K562 (cell line): ENCODE results near the gene BHLHE40. TPM values are rescaled to one million over a fixed set of nuclear protein-coding genes. Genes with fewer than 3 reads are reported as not detected.

Experiments used
- BRCA1 ChIP-seq, 2 experiments: fragments of 450-650 bp in 1 of 2; sonication (generic) in 1 of 2; formaldehyde crosslinking in 1 of 2; IDR thresholded peaks; 2 replicates each; pipeline versions ENCODE4 v1.5.0 to v1.6.1; 2017 to 2020; ENCODE audit warnings: mild to moderate bottlenecking in 1 of 2, missing genetic modification reagents in 1 of 2
- FIP1L1 ChIP-seq: fragments of 200-400 bp; formaldehyde crosslinking; IDR thresholded peaks from 2 replicates; pipeline ENCODE4 v1.6.1; 2018; ENCODE audit warnings: mild to moderate bottlenecking, low read depth, low read length; ENCODE audit not compliant: poor library complexity, severe bottlenecking
- HMG20B ChIP-seq: fragments of 250-450 bp; sonication (Bioruptor Pico); IDR thresholded peaks from 2 replicates; pipeline ENCODE4 v1.5.0; 2021; ENCODE audit warnings: mild to moderate bottlenecking
- ID3 ChIP-seq, 2 experiments: fragments of 250-450 bp in 1 of 2; fragments of 450-650 bp in 1 of 2; sonication (Bioruptor Pico) in 1 of 2; IDR thresholded peaks; 2 replicates each; pipeline versions ENCODE4 v1.6.1 to v1.8.0; 2016 to 2021; ENCODE audit warnings: mild to moderate bottlenecking in 2 of 2, moderate library complexity in 2 of 2, missing compliant biosample characterization in 1 of 2, missing genetic modification characterization in 1 of 2
- MCM2 ChIP-seq: fragments of 450-650 bp; IDR thresholded peaks from 2 replicates; pipeline ENCODE4 v1.6.1; 2017; ENCODE audit warnings: low read depth, mild to moderate bottlenecking
- MCM5 ChIP-seq: fragments of 450-650 bp; IDR thresholded peaks from 2 replicates; pipeline ENCODE4 v1.6.1; 2016; ENCODE audit warnings: low read depth
- NFE2L1 ChIP-seq: fragments of 450-650 bp; IDR thresholded peaks from 2 replicates; pipeline ENCODE4 v1.6.1; 2016; ENCODE audit warnings: missing genetic modification characterization, low read depth, mild to moderate bottlenecking, missing compliant biosample characterization, moderate library complexity, borderline replicate concordance
- NKRF ChIP-seq: fragments of 450-650 bp; IDR thresholded peaks from 2 replicates; pipeline ENCODE4 v1.6.1; 2016; ENCODE audit warnings: borderline replicate concordance
- NR2C2 ChIP-seq, 2 experiments: fragments of 200-800 bp in 1 of 2; sonication (Bioruptor generic) in 1 of 2; sonication (generic) in 1 of 2; formaldehyde crosslinking in 1 of 2; IDR thresholded peaks; 2 replicates each; pipeline versions ENCODE4 v1.6.1 to v1.8.0; 2016 to 2022; ENCODE audit warnings: mild to moderate bottlenecking in 1 of 2, missing compliant biosample characterization in 1 of 2, missing genetic modification characterization in 1 of 2, missing genetic modification reagents in 1 of 2
- RBM25 ChIP-seq: fragments of 200-400 bp; formaldehyde crosslinking; IDR thresholded peaks from 2 replicates; pipeline ENCODE4 v1.6.1; 2018; ENCODE audit warnings: low read length, low read depth, moderate library complexity; ENCODE audit not compliant: severe bottlenecking
- RFX5 ChIP-seq: IDR thresholded peaks from 2 replicates; pipeline ENCODE4 v1.6.1; 2011; ENCODE audit warnings: low read depth, mild to moderate bottlenecking, improper control_type of control experiment, low read length
- SFPQ ChIP-seq: fragments of 200-400 bp; formaldehyde crosslinking; IDR thresholded peaks from 2 replicates; pipeline ENCODE4 v1.6.1; 2017; ENCODE audit warnings: mild to moderate bottlenecking, low read depth, low read length, moderate library complexity
- SNRNP70 ChIP-seq: fragments of 200-400 bp; formaldehyde crosslinking; optimal IDR thresholded peaks from 2 replicates; pipeline ENCODE3; 2017; ENCODE audit warnings: low read depth, low read length
- TFAP4 ChIP-seq: sonication (generic); formaldehyde crosslinking; IDR thresholded peaks from 2 replicates; pipeline ENCODE4 v1.8.0; 2022; ENCODE audit warnings: missing genetic modification reagents, mild to moderate bottlenecking, moderate library complexity, borderline replicate concordance
- ZNF347 ChIP-seq: fragments of 450-650 bp; formaldehyde crosslinking; IDR thresholded peaks from 2 replicates; pipeline ENCODE4 v1.4.0; 2020; ENCODE audit warnings: low read depth, mild to moderate bottlenecking, moderate library complexity
- ZNF384 ChIP-seq: IDR thresholded peaks from 2 replicates; pipeline ENCODE4 v1.6.1; 2012; ENCODE audit warnings: low read depth, low read length, improper control_type of control experiment
- ZNF589 ChIP-seq: fragments of 200-800 bp; sonication (Bioruptor generic); IDR thresholded peaks from 2 replicates; pipeline ENCODE4 v1.6.1; 2016; ENCODE audit warnings: low read depth, missing genetic modification characterization, missing compliant biosample characterization
- ZNF668 ChIP-seq: fragments of 250-450 bp; sonication (Bioruptor Pico); IDR thresholded peaks from 2 replicates; pipeline ENCODE4 v1.8.0; 2022; ENCODE audit warnings: mild to moderate bottlenecking, inconsistent platforms
- polyA plus RNA-seq, 8 experiments: library from polyadenylated mRNA; depleted of rRNA in 4 of 8; stranded (reverse) in 5 of 8; unstranded in 3 of 8; fragments of >200 nt; fragmentation: Nextera tagmentation in 2 of 8; fragmentation: Illumina TruSeq in 1 of 8; extraction: Ambion mirVana in 2 of 8; extraction: Trizol in 1 of 8; gene quantifications; 2 replicates each; pipeline versions ENCODE4 v1.2.1 to v1.2.3, GENCODE V29; 2011 to 2014; ENCODE audit warnings: inconsistent platforms in 1 of 8, missing spikeins in 1 of 8
- total RNA-seq, 7 experiments: library from RNA; depleted of rRNA in 6 of 7; stranded (reverse); fragments of >200 nt in 6 of 7; fragmentation: Illumina TruSeq in 2 of 7; extraction: Trizol in 2 of 7; gene quantifications; 2 replicates each; pipeline versions ENCODE4 v1.2.1 to v1.2.3, GENCODE V29; 2011 to 2021; ENCODE audit warnings: low replicate concordance in 1 of 7

BHLHE40 gene
- total and polyA plus RNA-seq, 9 of the 15 experiments (the other 6 are each of a cell fraction or from before 2014, with no cell fraction given): 12.0 to 83.9 (median 31.4) TPM

GRCh38 chr3:4980229-4981203 lies 1.3 kb downstream of the BHLHE40 start (continued):
- TF ChIP-seq RFX5: peak; percentile 13; the same call in 1 of the 2 replicates
- 0 out of 2 replicates have a peak, but pooled peaks have one; percentile 47 for TF ChIP-seq HMG20B
- no peak for TF ChIP-seq RBM25
- no peak for TF ChIP-seq MCM2
- no peak for TF ChIP-seq ZNF347 (CRISPR knock-in tag)
- TF ChIP-seq ZNF384: peak; percentile 71; the same call in 1 of the 2 replicates
- peak; percentile 57 for TF ChIP-seq FIP1L1
- peak; percentile 57; the same call in 1 of the 2 replicates for TF ChIP-seq NR2C2 (CRISPR knock-in tag; IDR thresholded peaks at IDR 0.05)
- TF ChIP-seq NR2C2 (tag; IDR thresholded peaks at IDR 0.05): no peak
- TF ChIP-seq NFE2L1: no peak
- no peak for TF ChIP-seq ZNF668 (CRISPR knock-in tag)
- peak; percentile 72 for TF ChIP-seq NKRF
- no peak for TF ChIP-seq SNRNP70
- TF ChIP-seq MCM5: no peak
- peak; percentile 95 for TF ChIP-seq TFAP4 (CRISPR knock-in tag)
- no peak for TF ChIP-seq ZNF589 (CRISPR knock-in tag)
- no peak for TF ChIP-seq SFPQ
- TF ChIP-seq BRCA1 (IDR thresholded peaks at IDR 0.05): no peak
- TF ChIP-seq BRCA1 (CRISPR knock-in tag; IDR thresholded peaks at IDR 0.05): no peak
- TF ChIP-seq ID3 (CRISPR knock-in tag; IDR thresholded peaks at IDR 0.05): no peak
- peak; percentile 15; the same call in 1 of the 2 replicates for TF ChIP-seq ID3 (tag; IDR thresholded peaks at IDR 0.05)
